IMR-90 (cell line): Measurements from ENCODE around the gene AQP9. TPM values are rescaled to one million over a fixed set of nuclear protein-coding genes. Genes with fewer than 3 reads are reported as not detected.

ENCODE experiments used
- ATAC-seq: fragments of 200-7000 bp; cut with Tn5 transposase; 2 replicates; pipeline ENCODE4 v1.9.1; 2020; ENCODE audit warnings: low read depth, mild to moderate bottlenecking, moderate library complexity
- BruUV-seq: library from RNA; stranded (reverse); fragments of 400-500 nt; replicated peaks from 2 replicates; lab custom pipeline; 2021; lab: Mats Ljungman, UMichigan
- CTCF ChIA-PET: fragments of 300-600 bp; formaldehyde crosslinking; extraction: SDS; loops from one replicate; lab custom pipeline; 2021; ENCODE audit warnings: antibody characterized with exemption; lab: Yijun Ruan, JAX
- POLR2A ChIA-PET: fragments of 300-600 bp; sonication (Branson Sonifier 250); formaldehyde crosslinking; loops from one replicate; lab custom pipeline; 2022; ENCODE audit warnings: antibody characterized with exemption; ENCODE audit not compliant: unreplicated experiment; lab: Charles Lee
- DNase-seq: peaks from one replicate; pipeline ENCODE4 v3.0.0; 2013
- H2AFZ ChIP-seq: replicated peaks from 2 replicates; pipeline ENCODE3; 2013; ENCODE audit warnings: low read length, mild to moderate bottlenecking; ENCODE audit not compliant: poor library complexity
- H2AK5ac ChIP-seq: 2 replicates; pipeline ENCODE4 v1.6.1; 2013; ENCODE audit warnings: low read depth, low read length, inconsistent platforms
- H2AK9ac ChIP-seq: replicated peaks from 2 replicates; pipeline ENCODE3; 2013; ENCODE audit warnings: mild to moderate bottlenecking, low read depth, low read length, moderate library complexity; ENCODE audit not compliant: poor library complexity
- H2BK120ac ChIP-seq: 2 replicates; pipeline ENCODE4 v1.6.1; 2013; ENCODE audit warnings: low read depth, low read length, inconsistent platforms
- H2BK15ac ChIP-seq: 3 replicates; pipeline ENCODE4 v1.6.1; 2013; ENCODE audit warnings: low read depth, low read length, inconsistent platforms
- H2BK20ac ChIP-seq: 2 replicates; pipeline ENCODE4 v1.6.1; 2013; ENCODE audit warnings: low read depth, mild to moderate bottlenecking, inconsistent platforms, low read length, moderate library complexity
- H2BK5ac ChIP-seq: 2 replicates; pipeline ENCODE4 v1.6.1; 2013; ENCODE audit warnings: mild to moderate bottlenecking, low read depth, low read length, inconsistent platforms; ENCODE audit not compliant: poor library complexity, severe bottlenecking
- H3K14ac ChIP-seq: replicated peaks from 2 replicates; pipeline ENCODE4 v1.6.1; 2013; ENCODE audit warnings: low read depth, low read length, inconsistent platforms
- H3K18ac ChIP-seq: 2 replicates; pipeline ENCODE4 v1.6.1; 2013; ENCODE audit warnings: low read depth, low read length, control low read depth
- H3K23ac ChIP-seq: 2 replicates; pipeline ENCODE4 v1.6.1; 2013; ENCODE audit warnings: low read depth, low read length, inconsistent platforms
- H3K27ac ChIP-seq: 2 replicates; pipeline ENCODE4 v1.5.1; 2013; ENCODE audit warnings: mild to moderate bottlenecking, control low read depth, low read length; ENCODE audit not compliant: insufficient read depth
- H3K27me3 ChIP-seq: 2 replicates; pipeline ENCODE4 v1.6.1; 2013; ENCODE audit warnings: low read length; ENCODE audit not compliant: control insufficient read depth, insufficient read depth
- H3K36me3 ChIP-seq: 2 replicates; pipeline ENCODE4 v1.6.1; 2013; ENCODE audit warnings: low read length, mixed read lengths; ENCODE audit not compliant: control insufficient read depth, insufficient read depth
- H3K4ac ChIP-seq: 2 replicates; pipeline ENCODE4 v1.6.1; 2013; ENCODE audit warnings: low read depth, low read length, inconsistent platforms
- H3K4me1 ChIP-seq: 2 replicates; pipeline ENCODE4 v1.6.1; 2013; ENCODE audit warnings: low read length, mixed read lengths; ENCODE audit not compliant: control insufficient read depth, insufficient read depth
- H3K4me2 ChIP-seq: 2 replicates; pipeline ENCODE4 v1.6.1; 2013; ENCODE audit warnings: low read depth, mild to moderate bottlenecking, control low read depth, low read length, moderate library complexity
- H3K4me3 ChIP-seq: 2 replicates; pipeline ENCODE4 v1.5.1; 2013; ENCODE audit warnings: low read depth, mild to moderate bottlenecking, control low read depth, low read length, moderate library complexity; ENCODE audit not compliant: insufficient read depth
- H3K56ac ChIP-seq: 2 replicates; pipeline ENCODE4 v1.6.1; 2013; ENCODE audit warnings: low read length, inconsistent platforms; ENCODE audit not compliant: insufficient read depth; ENCODE audit errors: extremely low read depth
- H3K79me1 ChIP-seq, 2 experiments: 2 replicates each; pipeline ENCODE4 v1.6.1; 2013; ENCODE audit warnings: low read length in 2 of 2, inconsistent platforms in 1 of 2, low read depth in 1 of 2
- H3K9ac ChIP-seq: 2 replicates; pipeline ENCODE4 v1.6.1; 2013; ENCODE audit warnings: low read depth, low read length, control low read depth
- H3K9me1 ChIP-seq: 2 replicates; pipeline ENCODE4 v1.6.1; 2013; ENCODE audit warnings: low read length, inconsistent platforms; ENCODE audit not compliant: insufficient read depth
- H3K9me3 ChIP-seq: 2 replicates; pipeline ENCODE4 v1.6.1; 2013; ENCODE audit warnings: low read length; ENCODE audit not compliant: control insufficient read depth, insufficient read depth
- H4K20me1 ChIP-seq: 2 replicates; pipeline ENCODE4 v1.6.1; 2013; ENCODE audit warnings: low read length, inconsistent platforms; ENCODE audit not compliant: insufficient read depth
- H4K5ac ChIP-seq: 2 replicates; pipeline ENCODE4 v1.6.1; 2013; ENCODE audit warnings: mild to moderate bottlenecking, low read depth, low read length, control low read depth
- H4K8ac ChIP-seq, 2 experiments: 2 replicates each; pipeline ENCODE4 v1.6.1; 2013; ENCODE audit warnings: low read depth in 2 of 2, low read length in 2 of 2, control low read depth in 1 of 2, inconsistent platforms in 1 of 2
- H4K91ac ChIP-seq: 2 replicates; pipeline ENCODE4 v1.6.1; 2013; ENCODE audit warnings: low read depth, low read length, inconsistent platforms; ENCODE audit not compliant: insufficient read depth
- BHLHE40 ChIP-seq: fragments of 150-350 bp; IDR thresholded peaks from 2 replicates; pipeline ENCODE4 v1.6.1; 2016; ENCODE audit warnings: mild to moderate bottlenecking, low read depth, low read length
- CEBPB ChIP-seq: IDR thresholded peaks from 2 replicates; pipeline ENCODE4 v1.6.1; 2012; ENCODE audit warnings: low read depth, low read length, improper control_type of control experiment
- CHD1 ChIP-seq: IDR thresholded peaks from 2 replicates; pipeline ENCODE4 v1.6.1; 2012; ENCODE audit warnings: low read depth, low read length, improper control_type of control experiment
- ELK1 ChIP-seq: fragments of 150-350 bp; IDR thresholded peaks from 2 replicates; pipeline ENCODE4 v1.6.1; 2016; ENCODE audit warnings: low read depth, mild to moderate bottlenecking, low read length, moderate library complexity, borderline replicate concordance
- FOS ChIP-seq: fragments of 150-350 bp; IDR thresholded peaks from 2 replicates; pipeline ENCODE4 v1.6.1; 2016; ENCODE audit warnings: low read depth, low read length
- MAFK ChIP-seq: IDR thresholded peaks from 2 replicates; pipeline ENCODE4 v1.6.1; 2012; ENCODE audit warnings: low read depth, low read length, improper control_type of control experiment
- MXI1 ChIP-seq: IDR thresholded peaks from 2 replicates; pipeline ENCODE4 v1.6.1; 2012; ENCODE audit warnings: low read depth, mild to moderate bottlenecking, low read length, moderate library complexity, borderline replicate concordance
- NFE2L2 ChIP-seq: fragments of 150-350 bp; IDR thresholded peaks from 2 replicates; pipeline ENCODE4 v1.6.1; 2016; ENCODE audit warnings: low read depth, mild to moderate bottlenecking, low read length
- POLR2A ChIP-seq: IDR thresholded peaks from 2 replicates; pipeline ENCODE4 v1.6.1; 2012; ENCODE audit warnings: mild to moderate bottlenecking, low read depth, low read length
- RAD21 ChIP-seq: IDR thresholded peaks from 2 replicates; pipeline ENCODE4 v1.6.1; 2012; ENCODE audit warnings: low read length, improper control_type of control experiment
- RCOR1 ChIP-seq: IDR thresholded peaks from 2 replicates; pipeline ENCODE4 v1.6.1; 2012; ENCODE audit warnings: mild to moderate bottlenecking, low read length, improper control_type of control experiment; ENCODE audit not compliant: insufficient replicate concordance
- RFX5 ChIP-seq: IDR thresholded peaks from 2 replicates; pipeline ENCODE4 v1.8.0; 2012; ENCODE audit warnings: low read depth, mild to moderate bottlenecking, low read length, moderate library complexity
- SMC3 ChIP-seq: fragments of 150-350 bp; IDR thresholded peaks from 2 replicates; pipeline ENCODE4 v1.6.1; 2016; ENCODE audit warnings: low read depth, mild to moderate bottlenecking, antibody characterized with exemption, low read length, moderate library complexity
- WGBS, 2 experiments: methylation state at CpG; one replicate each; pipeline versions ENCODE4 v1.1.5 to v1.1.7; 2013; ENCODE audit warnings: missing lambda C conversion rate in 2 of 2; ENCODE audit not compliant: insufficient read length in 1 of 2; ENCODE audit errors: extremely low coverage in 2 of 2; 5-methylcytosine and 5-hydroxymethylcytosine counted together
- dilution Hi-C: fragments of 300-500 bp; cut with HindIII; formaldehyde crosslinking; loops from one replicate; pipeline ENCODE4 v1.14.3; 2018; ENCODE audit warnings: low sequenced_read_pairs; ENCODE audit not compliant: unreplicated experiment
- in situ Hi-C: fragments of 300-500 bp; cut with MboI; formaldehyde crosslinking; loops from 3 replicates; pipeline ENCODE4 v1.14.3; 2019; ENCODE audit warnings: low sequenced_read_pairs, inconsistent platforms, mixed read lengths
- intact Hi-C: fragments of 100-400 bp; cut with micrococcal nuclease; formaldehyde crosslinking; loops from 2 replicates; pipeline ENCODE4 v1.10.0; 2022
- polyA plus RNA-seq, 3 experiments: library from polyadenylated mRNA; depleted of rRNA; stranded (reverse); fragments of >200 nt; gene quantifications; 2 replicates each; pipeline ENCODE4 v1.2.3, GENCODE V29; 2012; ENCODE audit warnings: low replicate concordance in 1 of 3
- total RNA-seq: library from RNA; depleted of rRNA; stranded (reverse); fragments of >200 nt; gene quantifications from 2 replicates; pipeline ENCODE4 v1.2.3, GENCODE V29; 2012

The AQP9 gene
- total and polyA plus RNA-seq, 2 of the 4 experiments (the other 2 are of a cell fraction), result not detected

DNA sequence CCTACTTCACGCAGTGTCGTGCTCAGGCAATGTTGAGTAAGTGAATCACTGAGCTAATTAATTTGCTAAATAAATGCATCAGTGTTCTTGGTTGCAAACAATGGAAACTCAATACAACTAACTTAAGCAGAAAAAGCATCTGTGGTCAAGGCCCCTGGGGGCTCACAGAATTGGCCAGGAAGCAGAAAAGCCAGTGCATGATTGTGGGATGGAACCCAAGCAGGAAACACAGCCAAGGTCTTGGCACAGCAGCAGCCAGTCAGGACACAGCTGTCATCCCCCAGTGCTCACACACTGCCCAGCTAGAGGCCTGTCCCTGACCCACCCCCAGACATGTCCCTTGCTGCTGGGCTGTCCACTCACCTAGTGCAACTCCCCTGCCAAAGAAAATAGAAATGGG is 85.9 kb downstream of the AQP9 start:
- H3K14ac ChIP-seq, result no peak overlapping the region
- in situ Hi-C loops, result loop anchor here (25.0 kb wide), 1 partner anchor 1263 kb away; no protein-coding TSS in a partner anchor
- no peak overlapping the region for H4K8ac ChIP-seq
- H3K4ac ChIP-seq, result no peak overlapping the region
- no peak overlapping the region for H3K27ac ChIP-seq
- intact Hi-C loops, result loop anchor here (10.0 kb wide), 1 partner anchor 631 kb away; no protein-coding TSS in a partner anchor
- H3K4me2 ChIP-seq, result no peak overlapping the region; the same call in 1 of the 2 replicates
- ATAC-seq (no peak), DNase-seq (no peak)
- WGBS, 2 experiments, result no CpG with 5 or more reads among the region's 2 CpGs
- no peaks in the 10 kb centered on the region for H3K27me3 ChIP-seq
- H2AFZ ChIP-seq, result no peak overlapping the region
- H3K9me3 ChIP-seq, result no peaks in the 10 kb centered on the region; the same call in 1 of the 2 replicates
- no peak overlapping the region for H2AK9ac ChIP-seq
- H3K4me1 ChIP-seq, result peaks cover 12% of the 10 kb centered on the region
- TF ChIP-seq BHLHE40 (no peak), RCOR1 (no peak), CHD1 (no peak), NFE2L2 (no peak), MAFK (no peak), RAD21 (no peak), SMC3 (no peak), FOS (no peak), CEBPB (no peak), RFX5 (no peak), MXI1 (no peak), ELK1 (no peak), POLR2A (no peak)
- ChIA-PET CTCF (interaction anchor here (1.0 kb wide), 1 partner anchor 11 kb away, joined by 4 read pairs; no protein-coding TSS in a partner anchor), POLR2A (no interaction called here)
- H3K36me3 ChIP-seq, result no peaks in the 10 kb centered on the region
- H3K4me3 ChIP-seq, result no peak overlapping the region
- BruUV-seq, result no TSS peak
- H2BK5ac ChIP-seq, result no peak overlapping the region
- no peak overlapping the region for H4K5ac ChIP-seq
- H4K20me1 ChIP-seq, result no peaks in the 10 kb centered on the region
- no peak overlapping the region for H4K91ac ChIP-seq
- no peak overlapping the region for H3K56ac ChIP-seq
- no peak overlapping the region for H3K9ac ChIP-seq
- 0 out of 2 replicates have a peak, but pooled peaks cover under 1% of the 10 kb centered on the region for H3K9me1 ChIP-seq
- dilution Hi-C loops, result no loop called here
- H2BK120ac ChIP-seq, result no peak overlapping the region
- H2BK20ac ChIP-seq, result no peak overlapping the region
- no peak overlapping the region for H2AK5ac ChIP-seq
- H2BK15ac ChIP-seq, result no peak overlapping the region
- no peak overlapping the region for H3K18ac ChIP-seq
- H3K79me1 ChIP-seq, result peaks cover 0 to 5% of the 10 kb centered on the region in 2 experiments; a peak in 1 of 4 replicates
- H3K23ac ChIP-seq, result no peak overlapping the region
